Ovary (tissue), 9 donors: ENCODE measurements around the gene FAM193A. TPM values are rescaled to one million over a fixed set of nuclear protein-coding genes. Genes with fewer than 3 reads are reported as not detected.

Source experiments
- DNase-seq, 5 donors: peaks; one replicate each; pipeline ENCODE4 v3.0.0-alpha.2; 2019 to 2020
- H3K27ac ChIP-seq, 2 donors: fragments of 200-600 bp; one replicate each; pipeline versions ENCODE4 v1.5.1 to v1.8.0; 2019 to 2022
- H3K27me3 ChIP-seq: fragments of 200-600 bp; one replicate; pipeline ENCODE4 v1.8.0; 2022
- H3K36me3 ChIP-seq: fragments of 200-600 bp; sonication (generic); one replicate; pipeline ENCODE4 v1.5.1; 2019
- H3K4me1 ChIP-seq: one replicate; pipeline ENCODE4 v1.8.1; 2013; ENCODE audit warnings: mild to moderate bottlenecking, moderate library complexity; ENCODE audit not compliant: insufficient read depth
- H3K4me3 ChIP-seq: fragments of 200-600 bp; sonication (generic); one replicate; pipeline ENCODE4 v1.5.1; 2017
- H3K9me3 ChIP-seq, 2 donors: fragments of 200-600 bp in 1 of 2; sonication (generic) in 1 of 2; one replicate each; pipeline versions ENCODE4 v1.5.1 to v1.8.1; 2013 to 2019; ENCODE audit warnings: mild to moderate bottlenecking in 1 of 2, moderate library complexity in 1 of 2
- EP300 ChIP-seq: sonication (generic); formaldehyde crosslinking; IDR thresholded peaks from one replicate; pipeline ENCODE4 v1.6.1; 2017; ENCODE audit warnings: antibody characterized with exemption
- POLR2A ChIP-seq: fragments of 450-650 bp; IDR thresholded peaks from one replicate; pipeline ENCODE4 v1.6.1; 2017; ENCODE audit warnings: antibody characterized with exemption, mild to moderate bottlenecking, moderate library complexity
- WGBS, 3 donors: extraction: QIAGEN DNeasy Blood & Tissue Kit in 1 of 3; methylation state at CpG; one replicate each; pipeline versions ENCODE4 v1.1.5 to v1.1.7; 2013 to 2017; 5-methylcytosine and 5-hydroxymethylcytosine counted together
- intact Hi-C, 4 donors: fragments of 100-400 bp; cut with DNase I; formaldehyde crosslinking; loops; one replicate each; pipeline versions ENCODE4 v1.11.0 to v1.15.1; 2022 to 2023
- polyA plus RNA-seq, 2 donors: library from polyadenylated mRNA; stranded (reverse); fragments of 200-250 nt in 1 of 2; fragments of 350-450 nt in 1 of 2; fragmentation: Illumina TruSeq in 1 of 2; extraction: RNeasy Lipid Tissue Mini Kit (QIAGEN cat#74804) in 1 of 2; gene quantifications; one replicate each; pipeline ENCODE4 v1.2.3, GENCODE V29; 2013 to 2014
- total RNA-seq, 7 donors: library from RNA; depleted of rRNA in 2 of 7; stranded (reverse); fragments of >200 nt in 2 of 7; fragmentation: NEBNext Ultra II Directional in 3 of 7; extraction: Animal tissue kit (Norgen Biotek cat#: 25700) in 3 of 7; gene quantifications; one replicate each; pipeline versions ENCODE4 v1.1.0 to v1.2.4, GENCODE V29; 2016 to 2023
- TF ChIP-seq, protein P1 (sequence below), 3 donors: fragments of 450-650 bp in 2 of 3; fragments of 200-600 bp in 1 of 3; IDR thresholded peaks; one replicate each; pipeline versions ENCODE4 v1.5.1 to v1.8.0; 2016 to 2022; ENCODE audit warnings: antibody characterized with exemption in 3 of 3, mild to moderate bottlenecking in 1 of 3
- donor health status: DM: no; HTN: no; CAD: no; lungs with moderate emphysema.
- donor health status: DM: no; HTN: no; CAD: no.
- donor health status: Bipolar disorder and iron deficiency.
- donor health status: DM: yes; HTN: yes; CAD: no.
- donor health status: DM: no; HTN: no; CAD: no.
- donor health status: DM: yes; HTN: yes; CAD: no.

Gene FAM193A
- total and polyA plus RNA-seq, 9 donors, result 16.0 to 39.1 (median 28.7) TPM

DNA sequence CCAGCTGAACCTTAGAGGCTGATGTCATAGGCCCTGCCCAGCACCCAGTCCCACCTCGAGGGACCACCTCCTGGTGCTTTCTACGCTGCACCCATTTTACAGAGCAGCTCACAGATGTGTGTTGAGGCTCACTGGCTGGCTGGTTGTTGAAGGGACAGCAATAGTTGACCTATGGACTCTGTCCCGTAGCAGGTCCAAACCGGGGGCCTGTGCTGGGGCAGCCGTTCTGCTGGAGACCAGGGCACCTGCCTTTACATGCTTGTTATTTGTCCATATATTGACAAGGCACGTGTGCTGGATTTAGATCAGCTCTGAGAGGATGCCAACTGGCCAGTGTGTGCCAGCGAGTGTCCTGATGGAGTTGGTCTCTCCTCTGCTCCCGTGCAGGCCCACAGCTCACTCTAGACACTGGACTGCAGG is 161.6 kb downstream of the FAM193A start:
- intact Hi-C loops, result no loop called here
- H3K27me3 ChIP-seq, result no peaks in the 10 kb centered on the region
- no peak for DNase-seq
- TF ChIP-seq, protein P1, sequence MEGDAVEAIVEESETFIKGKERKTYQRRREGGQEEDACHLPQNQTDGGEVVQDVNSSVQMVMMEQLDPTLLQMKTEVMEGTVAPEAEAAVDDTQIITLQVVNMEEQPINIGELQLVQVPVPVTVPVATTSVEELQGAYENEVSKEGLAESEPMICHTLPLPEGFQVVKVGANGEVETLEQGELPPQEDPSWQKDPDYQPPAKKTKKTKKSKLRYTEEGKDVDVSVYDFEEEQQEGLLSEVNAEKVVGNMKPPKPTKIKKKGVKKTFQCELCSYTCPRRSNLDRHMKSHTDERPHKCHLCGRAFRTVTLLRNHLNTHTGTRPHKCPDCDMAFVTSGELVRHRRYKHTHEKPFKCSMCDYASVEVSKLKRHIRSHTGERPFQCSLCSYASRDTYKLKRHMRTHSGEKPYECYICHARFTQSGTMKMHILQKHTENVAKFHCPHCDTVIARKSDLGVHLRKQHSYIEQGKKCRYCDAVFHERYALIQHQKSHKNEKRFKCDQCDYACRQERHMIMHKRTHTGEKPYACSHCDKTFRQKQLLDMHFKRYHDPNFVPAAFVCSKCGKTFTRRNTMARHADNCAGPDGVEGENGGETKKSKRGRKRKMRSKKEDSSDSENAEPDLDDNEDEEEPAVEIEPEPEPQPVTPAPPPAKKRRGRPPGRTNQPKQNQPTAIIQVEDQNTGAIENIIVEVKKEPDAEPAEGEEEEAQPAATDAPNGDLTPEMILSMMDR (IDR thresholded peaks at IDR 0.05), result no peak
- no peaks in the 10 kb centered on the region for H3K9me3 ChIP-seq
- H3K4me1 ChIP-seq, result no peaks in the 10 kb centered on the region
- H3K36me3 ChIP-seq, result no peaks in the 10 kb centered on the region
- H3K4me3 ChIP-seq, result no peak overlapping the region
- 69 to 78% (median 70%) methylated on average over 8 of the region's 8 CpGs for WGBS, 3 donors
- no peak overlapping the region for H3K27ac ChIP-seq

DNA sequence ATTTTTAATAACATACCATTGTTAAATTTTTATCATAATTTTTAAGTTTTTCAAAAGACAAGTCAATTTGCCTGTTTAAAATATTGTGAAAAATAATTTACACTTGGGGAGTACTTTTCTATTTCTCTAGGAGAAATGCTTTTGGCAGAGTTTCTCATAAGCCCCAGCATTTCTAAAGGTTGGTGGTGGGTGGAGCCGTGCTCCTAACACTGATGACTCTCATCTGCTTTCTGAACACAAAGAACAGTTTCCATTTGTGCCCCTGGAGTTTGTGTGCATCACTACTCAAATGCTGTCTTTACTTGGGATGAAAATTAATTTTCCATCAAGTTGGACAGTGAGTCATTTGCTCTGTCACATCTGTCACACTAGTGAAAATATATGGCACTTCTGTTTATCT is 162.1 kb downstream of the FAM193A start:
- 31 to 57% (median 47%) methylated on average over 1 of the region's 1 CpG for WGBS, 3 donors
- H3K4me3 ChIP-seq, result no peak overlapping the region
- no peaks in the 10 kb centered on the region for H3K4me1 ChIP-seq
- no peaks in the 10 kb centered on the region for H3K36me3 ChIP-seq
- H3K9me3 ChIP-seq, result no peaks in the 10 kb centered on the region
- H3K27me3 ChIP-seq, result no peaks in the 10 kb centered on the region
- intact Hi-C loops, result no loop called here
- no peak overlapping the region for H3K27ac ChIP-seq
- DNase-seq, result no peak
- TF ChIP-seq EP300, result no peak
- TF ChIP-seq POLR2A, result no peak
- TF ChIP-seq, protein P1 (IDR thresholded peaks at IDR 0.05), result no peak

DNA sequence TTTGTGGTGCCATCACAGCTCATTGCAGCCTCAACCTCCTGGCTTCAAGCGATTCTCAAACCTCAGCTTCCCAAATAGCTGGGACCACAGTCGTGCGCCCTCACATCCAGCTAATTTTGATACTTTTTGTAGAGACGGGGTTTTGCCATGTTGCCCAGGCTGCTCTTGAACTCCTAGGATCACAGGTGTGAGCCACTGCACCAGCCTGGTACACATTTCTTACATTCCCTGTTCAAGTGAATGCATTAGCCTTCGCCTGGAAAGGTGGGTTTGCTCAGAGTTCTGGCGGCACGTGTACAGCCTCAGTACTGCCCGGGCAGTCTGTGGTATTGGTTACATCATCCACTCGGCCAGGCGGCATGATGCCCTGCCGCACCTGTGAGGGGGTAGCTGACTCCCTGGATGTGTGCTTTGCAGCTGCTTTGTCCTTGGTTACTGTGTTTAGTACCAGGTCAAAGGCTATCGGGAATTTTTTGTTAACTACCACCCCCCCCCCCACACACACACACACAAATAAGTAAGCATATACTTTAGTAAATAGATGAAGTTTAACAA is 162.6 kb downstream of the FAM193A start:
- no peak for DNase-seq
- H3K27ac ChIP-seq, result no peak overlapping the region
- no peaks in the 10 kb centered on the region for H3K4me1 ChIP-seq
- no peaks in the 10 kb centered on the region for H3K27me3 ChIP-seq
- no peaks in the 10 kb centered on the region for H3K36me3 ChIP-seq
- intact Hi-C loops, result no loop called here
- H3K9me3 ChIP-seq, result no peaks in the 10 kb centered on the region
- H3K4me3 ChIP-seq, result no peak overlapping the region
- TF ChIP-seq EP300 (no peak), POLR2A (no peak)
- TF ChIP-seq, protein P1 (IDR thresholded peaks at IDR 0.05), result no peak
- 88 to 91% (median 89%) methylated on average over 12 of the region's 12 CpGs for WGBS, 3 donors

DNA sequence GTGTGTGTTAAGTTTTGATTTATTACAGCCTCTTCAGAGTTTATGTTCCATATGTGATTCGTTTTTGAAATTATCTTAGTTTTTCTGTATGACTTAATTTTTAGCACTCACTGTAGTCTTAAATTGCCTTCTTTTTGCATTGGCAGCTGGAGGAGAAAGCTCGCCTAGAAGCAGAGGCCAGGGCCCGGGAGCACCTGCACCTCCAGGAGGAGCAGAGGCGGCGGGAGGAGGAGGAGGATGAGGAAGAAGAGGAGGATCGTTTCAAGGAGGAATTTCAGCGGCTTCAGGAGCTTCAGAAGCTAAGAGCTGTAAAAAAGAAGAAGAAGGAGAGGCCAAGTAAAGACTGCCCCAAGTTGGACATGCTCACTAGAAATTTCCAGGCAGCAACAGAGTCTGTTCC is 163.1 kb downstream of the FAM193A start:
- Histone ChIP-seq H3K27ac (no peak overlapping the region), H3K9me3 (no peaks in the 10 kb centered on the region), H3K27me3 (no peaks in the 10 kb centered on the region), H3K36me3 (no peaks in the 10 kb centered on the region), H3K4me1 (no peaks in the 10 kb centered on the region), H3K4me3 (no peak overlapping the region)
- WGBS, 3 donors, result 67 to 73% (median 72%) methylated on average over 7 of the region's 7 CpGs
- TF ChIP-seq EP300 (no peak), POLR2A (no peak)
- no peak for DNase-seq
- intact Hi-C loops, result no loop called here

DNA sequence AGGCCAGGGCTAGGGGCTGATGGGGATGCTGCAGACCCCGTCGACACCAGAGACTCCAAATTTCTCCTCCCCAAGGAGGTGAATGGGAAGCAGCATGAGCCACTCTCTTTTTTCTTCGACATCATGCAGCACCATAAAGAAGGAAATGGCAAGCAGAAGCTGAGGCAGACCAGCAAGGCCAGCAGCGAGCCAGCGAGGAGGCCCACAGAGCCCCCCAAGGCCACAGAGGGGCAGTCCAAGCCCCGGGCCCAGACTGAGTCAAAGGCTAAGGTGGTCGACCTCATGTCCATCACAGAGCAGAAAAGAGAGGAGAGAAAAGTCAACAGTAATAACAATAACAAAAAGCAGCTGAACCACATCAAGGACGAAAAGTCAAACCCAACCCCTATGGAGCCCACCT is 163.6 kb downstream of the FAM193A start:
- H3K36me3 ChIP-seq, result no peaks in the 10 kb centered on the region
- no peak for DNase-seq
- no peak overlapping the region for H3K27ac ChIP-seq
- TF ChIP-seq, protein P1 (IDR thresholded peaks at IDR 0.05), result no peak
- TF ChIP-seq EP300 (no peak), POLR2A (no peak)
- H3K4me3 ChIP-seq, result no peak overlapping the region
- H3K4me1 ChIP-seq, result no peaks in the 10 kb centered on the region
- H3K9me3 ChIP-seq, result no peaks in the 10 kb centered on the region
- intact Hi-C loops, result no loop called here
- no peaks in the 10 kb centered on the region for H3K27me3 ChIP-seq
- 86 to 88% (median 86%) methylated on average over 8 of the region's 8 CpGs for WGBS, 3 donors
